ENCODE data around the gene JARID2. TPM values are rescaled to one million over a fixed set of nuclear protein-coding genes. Genes with fewer than 3 reads are reported as not detected.
"Not testable (repeated sequence)": the region's sequence is repeated elsewhere in the genome, so short reads cannot be mapped to it uniquely, and the experiment has no call there.

JARID2 gene
- polyA plus RNA-seq, 3 donors: 26.8 to 28.2 (median 28.0) TPM

- no peak for DNase-seq (ENCODE audit: low read depth in 3 of 3, low spot score in 2 of 3)
Measured at GRCh38 chr6:15305496-15305895, 59.6 kb downstream of the JARID2 start.

GRCh38 chr6:15305909-15306308 is 60.0 kb downstream of the JARID2 start:
- no peak for DNase-seq (ENCODE audit: low read depth in 3 of 3, low spot score in 2 of 3)

GRCh38 chr6:15308435-15309213 is 62.8 kb downstream of the JARID2 start:
- DNase-seq (ENCODE audit: low read depth in 3 of 3, low spot score in 2 of 3): no peak

- DNase-seq (ENCODE audit: low read depth in 3 of 3, low spot score in 2 of 3): no peak
Measured at GRCh38 chr6:15309611-15310283, 63.9 kb downstream of the JARID2 start.

- DNase-seq (ENCODE audit: low read depth in 3 of 3, low spot score in 2 of 3): no peak
Measured at GRCh38 chr6:15310680-15311079, 64.8 kb downstream of the JARID2 start.

- DNase-seq (ENCODE audit: low read depth in 3 of 3, low spot score in 2 of 3): no peak
Measured at GRCh38 chr6:15312500-15312899, 66.6 kb downstream of the JARID2 start.

GRCh38 chr6:15313367-15313766 is 67.5 kb downstream of the JARID2 start:
- DNase-seq (ENCODE audit: low read depth in 3 of 3, low spot score in 2 of 3): no peak

- no peak for DNase-seq (ENCODE audit: low read depth in 3 of 3, low spot score in 2 of 3)
Measured at GRCh38 chr6:15316754-15317153, 70.9 kb downstream of the JARID2 start.

GRCh38 chr6:15317251-15317650 is 71.4 kb downstream of the JARID2 start:
- DNase-seq (ENCODE audit: low read depth in 3 of 3, low spot score in 2 of 3): no peak

GRCh38 chr6:15317934-15318902 is 72.3 kb downstream of the JARID2 start:
- DNase-seq (ENCODE audit: low read depth in 3 of 3, low spot score in 2 of 3): no peak

- DNase-seq (ENCODE audit: low read depth in 3 of 3, low spot score in 2 of 3): no peak
Measured at GRCh38 chr6:15319677-15320076, 73.8 kb downstream of the JARID2 start.

- DNase-seq (ENCODE audit: low read depth in 3 of 3, low spot score in 2 of 3): no peak
Measured at GRCh38 chr6:15320693-15321092, 74.8 kb downstream of the JARID2 start.

GRCh38 chr6:15322184-15322583 is 76.3 kb downstream of the JARID2 start:
- no peak for DNase-seq (ENCODE audit: low read depth in 3 of 3, low spot score in 2 of 3)

- DNase-seq (ENCODE audit: low read depth in 3 of 3, low spot score in 2 of 3): no peak
Measured at GRCh38 chr6:15322781-15323536, 77.1 kb downstream of the JARID2 start.

GRCh38 chr6:15323611-15324010 is 77.7 kb downstream of the JARID2 start:
- DNase-seq (ENCODE audit: low read depth in 3 of 3, low spot score in 2 of 3): not testable (repeated sequence)

GRCh38 chr6:15324427-15324985 is 78.6 kb downstream of the JARID2 start:
- DNase-seq (ENCODE audit: low read depth in 3 of 3, low spot score in 2 of 3): no peak

- no peak for DNase-seq (ENCODE audit: low read depth in 3 of 3, low spot score in 2 of 3)
Measured at GRCh38 chr6:15325540-15325955, 79.7 kb downstream of the JARID2 start.

- DNase-seq (ENCODE audit: low read depth in 3 of 3, low spot score in 2 of 3): no peak
Measured at GRCh38 chr6:15326067-15326614, 80.3 kb downstream of the JARID2 start.

- DNase-seq (ENCODE audit: low read depth in 3 of 3, low spot score in 2 of 3): no peak
Measured at GRCh38 chr6:15327271-15327670, 81.4 kb downstream of the JARID2 start.

GRCh38 chr6:15329197-15329671 is 83.4 kb downstream of the JARID2 start:
- no peak for DNase-seq (ENCODE audit: low read depth in 3 of 3, low spot score in 2 of 3)

Data from right renal cortex interstitium (tissue), 3 donors.